ENCODE measurements around the gene FKBP15. TPM values are rescaled to one million over a fixed set of nuclear protein-coding genes. Genes with fewer than 3 reads are reported as not detected.

FKBP15 gene
- total and polyA plus RNA-seq, 2 experiments from 2014 or later = 7.7 to 13.7 TPM

- Histone ChIP-seq H3K9me3 (ENCODE audit: low read depth) (no peaks in the 10 kb centered on the region), H3K27me3 (no peaks in the 10 kb centered on the region), H2AFZ (no peak overlapping the region), H3K4me3 (no peak overlapping the region), H3K9me2 (replicated peaks; ENCODE audit: insufficient read depth) (no peaks in the 10 kb centered on the region), H3K36me3 (replicated peaks; ENCODE audit: insufficient read depth, low read depth) (no peaks in the 10 kb centered on the region), H3K79me2 (peaks cover 7% of the 10 kb centered on the region), H3K4me2 (no peak overlapping the region), H3K27ac (no peak overlapping the region), H3K4me1 (ENCODE audit: insufficient read depth) (no peaks in the 10 kb centered on the region), H4K20me1 (ENCODE audit: insufficient read depth, poor library complexity, severe bottlenecking) (no peaks in the 10 kb centered on the region)
- DNase-seq (ENCODE audit: low spot score) = no peak
- TF ChIP-seq EZH2phosphoT487 (IDR thresholded peaks at IDR 0.05; ENCODE audit: low read depth, severe bottlenecking, unreplicated experiment) (no peak), EZH2 (IDR thresholded peaks at IDR 0.05; ENCODE audit: borderline replicate concordance) (no peak), CTCF (IDR thresholded peaks at IDR 0.05; ENCODE audit: poor library complexity) (no peak)
- WGBS (ENCODE audit: low lambda C conversion rate, missing lambda C conversion rate) = 73% methylated on average over 1 of the region's 1 CpG
Observed at GRCh38 chr9:113258282-113258681, 37.2 kb upstream of the FKBP15 start.

- Histone ChIP-seq H3K4me2 (no peak overlapping the region), H3K79me2 (peaks cover 7% of the 10 kb centered on the region), H3K9me2 (replicated peaks; ENCODE audit: insufficient read depth) (no peaks in the 10 kb centered on the region), H3K9me3 (ENCODE audit: low read depth) (no peaks in the 10 kb centered on the region), H4K20me1 (ENCODE audit: insufficient read depth, poor library complexity, severe bottlenecking) (no peaks in the 10 kb centered on the region), H3K36me3 (replicated peaks; ENCODE audit: insufficient read depth, low read depth) (no peaks in the 10 kb centered on the region), H3K4me3 (no peak overlapping the region), H3K27ac (no peak overlapping the region), H2AFZ (no peak overlapping the region), H3K27me3 (no peaks in the 10 kb centered on the region), H3K4me1 (ENCODE audit: insufficient read depth) (no peaks in the 10 kb centered on the region)
- DNase-seq (ENCODE audit: low spot score) = no peak
- TF ChIP-seq EZH2 (IDR thresholded peaks at IDR 0.05; ENCODE audit: borderline replicate concordance) = no peak
- no peak for TF ChIP-seq EZH2phosphoT487 (IDR thresholded peaks at IDR 0.05; ENCODE audit: low read depth, severe bottlenecking, unreplicated experiment)
- no peak for TF ChIP-seq CTCF (IDR thresholded peaks at IDR 0.05; ENCODE audit: poor library complexity)
- WGBS (ENCODE audit: low lambda C conversion rate, missing lambda C conversion rate) = 93% methylated on average over 3 of the region's 3 CpGs
Observed at GRCh38 chr9:113257863-113258262, 36.8 kb upstream of the FKBP15 start.

GRCh38 chr9:113255438-113255837, 34.4 kb upstream of the FKBP15 start:
- 97% methylated on average over 6 of the region's 6 CpGs for WGBS (ENCODE audit: low lambda C conversion rate, missing lambda C conversion rate)
- H3K79me2 ChIP-seq = peaks cover 7% of the 10 kb centered on the region
- H3K36me3 ChIP-seq (replicated peaks; ENCODE audit: insufficient read depth, low read depth) = no peaks in the 10 kb centered on the region

More at GRCh38 chr9:113255438-113255837, 34.4 kb upstream of the FKBP15 start:
- DNase-seq (ENCODE audit: low spot score) = no peak
- Histone ChIP-seq H3K4me2 (no peak overlapping the region), H2AFZ (no peak overlapping the region), H3K27ac (no peak overlapping the region), H3K27me3 (no peaks in the 10 kb centered on the region), H3K9me2 (replicated peaks; ENCODE audit: insufficient read depth) (no peaks in the 10 kb centered on the region), H4K20me1 (ENCODE audit: insufficient read depth, poor library complexity, severe bottlenecking) (no peaks in the 10 kb centered on the region), H3K9me3 (ENCODE audit: low read depth) (no peaks in the 10 kb centered on the region), H3K4me1 (ENCODE audit: insufficient read depth) (no peaks in the 10 kb centered on the region), H3K4me3 (no peak overlapping the region)
- TF ChIP-seq CTCF (IDR thresholded peaks at IDR 0.05; ENCODE audit: poor library complexity) (no peak), EZH2 (IDR thresholded peaks at IDR 0.05; ENCODE audit: borderline replicate concordance) (no peak), EZH2phosphoT487 (IDR thresholded peaks at IDR 0.05; ENCODE audit: low read depth, severe bottlenecking, unreplicated experiment) (no peak)

All from hepatocyte (in vitro differentiated cells).